ENCODE measurements around the gene FBXL13.

Gene FBXL13

GRCh38 chr7:102834466-102834865 lies 240.1 kb downstream of the FBXL13 start:
- TF ChIP-seq POLR2AphosphoS5 (IDR thresholded peaks at IDR 0.05; ENCODE audit: low read depth) (no peak), SPI1 (IDR thresholded peaks at IDR 0.05; ENCODE audit: borderline replicate concordance, low read depth) (no peak), GABPA (IDR thresholded peaks at IDR 0.05; ENCODE audit: low read depth) (no peak)
- TF ChIP-seq, protein P1, sequence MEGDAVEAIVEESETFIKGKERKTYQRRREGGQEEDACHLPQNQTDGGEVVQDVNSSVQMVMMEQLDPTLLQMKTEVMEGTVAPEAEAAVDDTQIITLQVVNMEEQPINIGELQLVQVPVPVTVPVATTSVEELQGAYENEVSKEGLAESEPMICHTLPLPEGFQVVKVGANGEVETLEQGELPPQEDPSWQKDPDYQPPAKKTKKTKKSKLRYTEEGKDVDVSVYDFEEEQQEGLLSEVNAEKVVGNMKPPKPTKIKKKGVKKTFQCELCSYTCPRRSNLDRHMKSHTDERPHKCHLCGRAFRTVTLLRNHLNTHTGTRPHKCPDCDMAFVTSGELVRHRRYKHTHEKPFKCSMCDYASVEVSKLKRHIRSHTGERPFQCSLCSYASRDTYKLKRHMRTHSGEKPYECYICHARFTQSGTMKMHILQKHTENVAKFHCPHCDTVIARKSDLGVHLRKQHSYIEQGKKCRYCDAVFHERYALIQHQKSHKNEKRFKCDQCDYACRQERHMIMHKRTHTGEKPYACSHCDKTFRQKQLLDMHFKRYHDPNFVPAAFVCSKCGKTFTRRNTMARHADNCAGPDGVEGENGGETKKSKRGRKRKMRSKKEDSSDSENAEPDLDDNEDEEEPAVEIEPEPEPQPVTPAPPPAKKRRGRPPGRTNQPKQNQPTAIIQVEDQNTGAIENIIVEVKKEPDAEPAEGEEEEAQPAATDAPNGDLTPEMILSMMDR (IDR thresholded peaks at IDR 0.05; ENCODE audit: insufficient read depth, low read length): no peak
- TF ChIP-seq, protein P2, sequence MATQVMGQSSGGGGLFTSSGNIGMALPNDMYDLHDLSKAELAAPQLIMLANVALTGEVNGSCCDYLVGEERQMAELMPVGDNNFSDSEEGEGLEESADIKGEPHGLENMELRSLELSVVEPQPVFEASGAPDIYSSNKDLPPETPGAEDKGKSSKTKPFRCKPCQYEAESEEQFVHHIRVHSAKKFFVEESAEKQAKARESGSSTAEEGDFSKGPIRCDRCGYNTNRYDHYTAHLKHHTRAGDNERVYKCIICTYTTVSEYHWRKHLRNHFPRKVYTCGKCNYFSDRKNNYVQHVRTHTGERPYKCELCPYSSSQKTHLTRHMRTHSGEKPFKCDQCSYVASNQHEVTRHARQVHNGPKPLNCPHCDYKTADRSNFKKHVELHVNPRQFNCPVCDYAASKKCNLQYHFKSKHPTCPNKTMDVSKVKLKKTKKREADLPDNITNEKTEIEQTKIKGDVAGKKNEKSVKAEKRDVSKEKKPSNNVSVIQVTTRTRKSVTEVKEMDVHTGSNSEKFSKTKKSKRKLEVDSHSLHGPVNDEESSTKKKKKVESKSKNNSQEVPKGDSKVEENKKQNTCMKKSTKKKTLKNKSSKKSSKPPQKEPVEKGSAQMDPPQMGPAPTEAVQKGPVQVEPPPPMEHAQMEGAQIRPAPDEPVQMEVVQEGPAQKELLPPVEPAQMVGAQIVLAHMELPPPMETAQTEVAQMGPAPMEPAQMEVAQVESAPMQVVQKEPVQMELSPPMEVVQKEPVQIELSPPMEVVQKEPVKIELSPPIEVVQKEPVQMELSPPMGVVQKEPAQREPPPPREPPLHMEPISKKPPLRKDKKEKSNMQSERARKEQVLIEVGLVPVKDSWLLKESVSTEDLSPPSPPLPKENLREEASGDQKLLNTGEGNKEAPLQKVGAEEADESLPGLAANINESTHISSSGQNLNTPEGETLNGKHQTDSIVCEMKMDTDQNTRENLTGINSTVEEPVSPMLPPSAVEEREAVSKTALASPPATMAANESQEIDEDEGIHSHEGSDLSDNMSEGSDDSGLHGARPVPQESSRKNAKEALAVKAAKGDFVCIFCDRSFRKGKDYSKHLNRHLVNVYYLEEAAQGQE (IDR thresholded peaks at IDR 0.05; ENCODE audit: insufficient replicate concordance, low read depth): no peak
- Histone ChIP-seq H3K27me3 (ENCODE audit: insufficient read depth, poor library complexity, severe bottlenecking) (no peaks in the 10 kb centered on the region), H3K4me3 (replicated peaks; ENCODE audit: insufficient read depth, low read length) (no peak overlapping the region), H3K27ac (replicated peaks) (no peak overlapping the region)
- no peak for DNase-seq (ENCODE audit: low read depth in 1 of 2, low spot score in 1 of 2)

DNA sequence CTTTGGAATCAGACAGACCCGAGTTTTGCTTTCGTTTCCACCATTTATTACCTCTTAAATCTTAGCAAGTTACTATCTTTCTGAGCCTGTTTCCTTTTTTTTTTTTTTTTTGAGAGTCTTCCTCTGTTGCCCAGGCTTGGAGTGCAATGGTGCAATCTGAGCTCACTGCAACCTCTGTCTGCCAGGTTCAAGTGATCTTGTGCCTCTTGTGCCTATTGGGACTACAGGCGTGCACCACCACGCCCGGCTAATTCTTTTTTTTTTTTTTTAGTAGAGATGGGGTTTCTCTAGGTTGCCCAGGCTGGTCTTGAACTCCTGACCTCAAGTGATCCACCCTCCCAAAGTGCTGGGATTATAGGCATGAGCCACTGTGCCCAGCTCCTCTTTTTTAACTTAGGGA lies 241.3 kb downstream of the FBXL13 start:
- H3K4me3 ChIP-seq (replicated peaks; ENCODE audit: insufficient read depth, low read length): no peak overlapping the region
- H3K27me3 ChIP-seq (ENCODE audit: insufficient read depth, poor library complexity, severe bottlenecking): no peaks in the 10 kb centered on the region
- DNase-seq (ENCODE audit: low read depth in 1 of 2, low spot score in 1 of 2): no peak
- no peak overlapping the region for H3K27ac ChIP-seq (replicated peaks)
- TF ChIP-seq GABPA (IDR thresholded peaks at IDR 0.05; ENCODE audit: low read depth): no peak
- TF ChIP-seq SPI1 (IDR thresholded peaks at IDR 0.05; ENCODE audit: borderline replicate concordance, low read depth): no peak
- TF ChIP-seq, protein P2 (IDR thresholded peaks at IDR 0.05; ENCODE audit: insufficient replicate concordance, low read depth): no peak
- TF ChIP-seq, protein P1 (IDR thresholded peaks at IDR 0.05; ENCODE audit: insufficient read depth, low read length): no peak
- TF ChIP-seq POLR2AphosphoS5 (IDR thresholded peaks at IDR 0.05; ENCODE audit: low read depth): no peak

DNA sequence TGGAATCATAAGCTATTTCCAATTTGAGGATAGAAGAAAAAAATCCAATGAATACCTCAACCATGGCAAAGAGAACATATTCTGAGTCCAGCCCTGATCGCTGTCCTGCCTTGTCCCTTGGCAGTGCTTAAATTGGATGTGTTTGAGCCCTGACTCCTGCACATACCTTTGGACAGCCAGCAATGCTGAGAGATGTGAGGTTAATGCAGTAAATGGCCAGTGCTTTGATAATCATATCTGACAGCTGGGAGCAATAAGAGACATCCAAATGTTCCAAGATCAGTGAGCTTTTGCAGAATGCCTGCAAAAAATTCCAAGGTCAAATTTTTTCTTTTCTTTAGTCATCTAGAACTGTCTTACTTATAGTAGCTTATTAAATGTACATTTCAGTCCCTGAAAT lies 241.9 kb downstream of the FBXL13 start:
- no peak overlapping the region for H3K27ac ChIP-seq (replicated peaks)
- TF ChIP-seq, protein P2 (IDR thresholded peaks at IDR 0.05; ENCODE audit: insufficient replicate concordance, low read depth): no peak
- TF ChIP-seq, protein P1 (IDR thresholded peaks at IDR 0.05; ENCODE audit: insufficient read depth, low read length): no peak
- TF ChIP-seq SPI1 (IDR thresholded peaks at IDR 0.05; ENCODE audit: borderline replicate concordance, low read depth): no peak
- no peak for DNase-seq (ENCODE audit: low read depth in 1 of 2, low spot score in 1 of 2)
- no peaks in the 10 kb centered on the region for H3K27me3 ChIP-seq (ENCODE audit: insufficient read depth, poor library complexity, severe bottlenecking)
- no peak overlapping the region for H3K4me3 ChIP-seq (replicated peaks; ENCODE audit: insufficient read depth, low read length)
